Tibial nerve (tissue), 4 donors: Measurements from ENCODE around the gene SEZ6.

Experiments used
- CTCF ChIP-seq, 5 experiments: fragments of 200-600 bp in 3 of 5; fragments of 450-650 bp in 2 of 5; sonication (generic) in 3 of 5; IDR thresholded peaks; one replicate each; pipeline ENCODE4 v1.5.1; 2016 to 2019; ENCODE audit warnings: antibody characterized with exemption in 5 of 5, mild to moderate bottlenecking in 3 of 5, moderate library complexity in 2 of 5
- EP300 ChIP-seq, 2 donors: sonication (generic); formaldehyde crosslinking; IDR thresholded peaks; one replicate each; pipeline ENCODE4 v1.6.1; 2017; ENCODE audit warnings: antibody characterized with exemption in 2 of 2, mild to moderate bottlenecking in 1 of 2

GRCh38 chr17:28955408-28955807 lies 50.4 kb downstream of the SEZ6 start:
- no peak for TF ChIP-seq EP300 (IDR thresholded peaks at IDR 0.05)
- no peak for TF ChIP-seq CTCF (IDR thresholded peaks at IDR 0.05)
